GM18517 (cell line): ENCODE results near the gene EPYC.

Experiments used
- ATAC-seq: cut with Tn5 transposase; IDR thresholded peaks from one replicate; pipeline ENCODE4 v1.9.1; 2021; ENCODE audit warnings: mild to moderate bottlenecking, moderate library complexity; ENCODE audit not compliant: unreplicated experiment

Gene EPYC

DNA sequence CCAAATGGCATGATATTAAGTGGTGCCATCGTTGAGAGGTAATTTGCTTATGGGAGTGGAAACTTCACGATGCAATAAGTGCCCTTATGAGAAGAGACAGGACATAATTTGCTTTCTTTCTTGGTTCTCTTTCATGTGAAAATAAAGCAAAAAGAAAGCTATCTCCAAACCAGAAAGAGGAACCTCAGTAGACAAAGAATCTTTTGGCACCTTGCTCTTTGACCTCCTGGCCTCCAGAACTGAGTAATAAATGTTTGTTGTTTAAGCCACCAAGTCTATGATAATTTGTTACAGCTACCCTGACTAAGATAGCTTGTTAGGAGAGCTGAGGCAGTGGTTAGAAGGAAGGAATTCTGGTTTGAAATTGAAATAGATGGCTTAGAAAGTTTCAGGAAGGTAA, 89.4 kb downstream of the EPYC start:
- no peak for ATAC-seq
